ENCODE measurements around the gene DGKQ.
"Not testable (repeated sequence)": the region's sequence is repeated elsewhere in the genome, so short reads cannot be mapped to it uniquely, and the experiment has no call there.

The DGKQ gene

GRCh38 chr4:948936-949300 is 24.5 kb downstream of the DGKQ start:
- H3K4me3 ChIP-seq (ENCODE audit: insufficient read length, low read depth), result no peak overlapping the region
- no peak for DNase-seq (ENCODE audit: low read depth, low spot score)
- H3K27me3 ChIP-seq (ENCODE audit: insufficient read depth, insufficient read length), result no peaks in the 10 kb centered on the region
- H3K9ac ChIP-seq (ENCODE audit: insufficient read length, low read depth), result no peak overlapping the region
- H3K9me3 ChIP-seq (ENCODE audit: insufficient read depth, low read length), result no peaks in the 10 kb centered on the region
- H3K4me1 ChIP-seq (ENCODE audit: insufficient read depth, insufficient read length), result peaks cover 32% of the 10 kb centered on the region
- no peak for TF ChIP-seq YY1 (IDR thresholded peaks at IDR 0.05; ENCODE audit: insufficient read depth, insufficient read length)
- TF ChIP-seq ZNF274 (IDR thresholded peaks at IDR 0.05; ENCODE audit: low read depth, low read length), result no peak
- TF ChIP-seq SUZ12 (IDR thresholded peaks at IDR 0.05; ENCODE audit: extremely low read depth, insufficient read depth, insufficient read length), result no peak
- peaks cover 5% of the 10 kb centered on the region for H3K36me3 ChIP-seq (ENCODE audit: insufficient read depth, insufficient read length, low read length)

GRCh38 chr4:948101-948935 is 25.1 kb downstream of the DGKQ start:
- Histone ChIP-seq H3K36me3 (ENCODE audit: insufficient read depth, insufficient read length, low read length) (peaks cover 4% of the 10 kb centered on the region), H3K27me3 (ENCODE audit: insufficient read depth, insufficient read length) (no peaks in the 10 kb centered on the region), H3K9ac (ENCODE audit: insufficient read length, low read depth) (peak overlapping the region; percentile 58), H3K9me3 (ENCODE audit: insufficient read depth, low read length) (no peaks in the 10 kb centered on the region), H3K4me3 (ENCODE audit: insufficient read length, low read depth) (no peak overlapping the region), H3K4me1 (ENCODE audit: insufficient read depth, insufficient read length) (peaks cover 32% of the 10 kb centered on the region)
- TF ChIP-seq SUZ12 (IDR thresholded peaks at IDR 0.05; ENCODE audit: extremely low read depth, insufficient read depth, insufficient read length) (no peak), ZNF274 (IDR thresholded peaks at IDR 0.05; ENCODE audit: low read depth, low read length) (no peak), YY1 (IDR thresholded peaks at IDR 0.05; ENCODE audit: insufficient read depth, insufficient read length) (no peak)
- DNase-seq (ENCODE audit: low read depth, low spot score), result no peak

- TF ChIP-seq YY1 (IDR thresholded peaks at IDR 0.05; ENCODE audit: insufficient read depth, insufficient read length) (no peak), SUZ12 (IDR thresholded peaks at IDR 0.05; ENCODE audit: extremely low read depth, insufficient read depth, insufficient read length) (no peak), ZNF274 (IDR thresholded peaks at IDR 0.05; ENCODE audit: low read depth, low read length) (no peak)
- H3K27me3 ChIP-seq (ENCODE audit: insufficient read depth, insufficient read length), result no peaks in the 10 kb centered on the region
- H3K36me3 ChIP-seq (ENCODE audit: insufficient read depth, insufficient read length, low read length), result no peaks in the 10 kb centered on the region
- peaks cover 32% of the 10 kb centered on the region for H3K4me1 ChIP-seq (ENCODE audit: insufficient read depth, insufficient read length)
- H3K4me3 ChIP-seq (ENCODE audit: insufficient read length, low read depth), result no peak overlapping the region
- H3K9ac ChIP-seq (ENCODE audit: insufficient read length, low read depth), result peak overlapping the region; percentile 58
- no peaks in the 10 kb centered on the region for H3K9me3 ChIP-seq (ENCODE audit: insufficient read depth, low read length)
- no peak for DNase-seq (ENCODE audit: low read depth, low spot score)
Measured at GRCh38 chr4:947491-947971, 25.8 kb downstream of the DGKQ start.

GRCh38 chr4:946517-947471 is 26.6 kb downstream of the DGKQ start:
- no peaks in the 10 kb centered on the region for H3K9me3 ChIP-seq (ENCODE audit: insufficient read depth, low read length)
- DNase-seq (ENCODE audit: low read depth, low spot score), result no peak
- no peaks in the 10 kb centered on the region for H3K36me3 ChIP-seq (ENCODE audit: insufficient read depth, insufficient read length, low read length)
- no peak overlapping the region for H3K9ac ChIP-seq (ENCODE audit: insufficient read length, low read depth)
- TF ChIP-seq YY1 (IDR thresholded peaks at IDR 0.05; ENCODE audit: insufficient read depth, insufficient read length) (no peak), ZNF274 (IDR thresholded peaks at IDR 0.05; ENCODE audit: low read depth, low read length) (no peak), SUZ12 (IDR thresholded peaks at IDR 0.05; ENCODE audit: extremely low read depth, insufficient read depth, insufficient read length) (no peak)
- peaks cover 32% of the 10 kb centered on the region for H3K4me1 ChIP-seq (ENCODE audit: insufficient read depth, insufficient read length)
- no peak overlapping the region for H3K4me3 ChIP-seq (ENCODE audit: insufficient read length, low read depth)
- no peaks in the 10 kb centered on the region for H3K27me3 ChIP-seq (ENCODE audit: insufficient read depth, insufficient read length)

- H3K9me3 ChIP-seq (ENCODE audit: insufficient read depth, low read length), result no peaks in the 10 kb centered on the region
- peak overlapping the region; percentile 27 for H3K9ac ChIP-seq (ENCODE audit: insufficient read length, low read depth)
- no peaks in the 10 kb centered on the region for H3K36me3 ChIP-seq (ENCODE audit: insufficient read depth, insufficient read length, low read length)
- TF ChIP-seq SUZ12 (IDR thresholded peaks at IDR 0.05; ENCODE audit: extremely low read depth, insufficient read depth, insufficient read length), result no peak
- TF ChIP-seq YY1 (IDR thresholded peaks at IDR 0.05; ENCODE audit: insufficient read depth, insufficient read length), result no peak
- TF ChIP-seq ZNF274 (IDR thresholded peaks at IDR 0.05; ENCODE audit: low read depth, low read length), result no peak
- no peaks in the 10 kb centered on the region for H3K27me3 ChIP-seq (ENCODE audit: insufficient read depth, insufficient read length)
- peaks cover 26% of the 10 kb centered on the region for H3K4me1 ChIP-seq (ENCODE audit: insufficient read depth, insufficient read length)
- H3K4me3 ChIP-seq (ENCODE audit: insufficient read length, low read depth), result no peak overlapping the region
- no peak for DNase-seq (ENCODE audit: low read depth, low spot score)
Measured at GRCh38 chr4:946103-946450, 27.3 kb downstream of the DGKQ start.

GRCh38 chr4:945274-946102 is 27.9 kb downstream of the DGKQ start:
- DNase-seq (ENCODE audit: low read depth, low spot score), result no peak
- peak overlapping the region; percentile 1 for H3K4me3 ChIP-seq (ENCODE audit: insufficient read length, low read depth)
- H3K36me3 ChIP-seq (ENCODE audit: insufficient read depth, insufficient read length, low read length), result no peaks in the 10 kb centered on the region
- H3K9ac ChIP-seq (ENCODE audit: insufficient read length, low read depth), result peak overlapping the region; percentile 44
- H3K4me1 ChIP-seq (ENCODE audit: insufficient read depth, insufficient read length), result peaks cover 25% of the 10 kb centered on the region
- TF ChIP-seq YY1 (IDR thresholded peaks at IDR 0.05; ENCODE audit: insufficient read depth, insufficient read length), result no peak
- no peak for TF ChIP-seq SUZ12 (IDR thresholded peaks at IDR 0.05; ENCODE audit: extremely low read depth, insufficient read depth, insufficient read length)
- TF ChIP-seq ZNF274 (IDR thresholded peaks at IDR 0.05; ENCODE audit: low read depth, low read length), result no peak
- H3K9me3 ChIP-seq (ENCODE audit: insufficient read depth, low read length), result no peaks in the 10 kb centered on the region
- H3K27me3 ChIP-seq (ENCODE audit: insufficient read depth, insufficient read length), result no peaks in the 10 kb centered on the region

GRCh38 chr4:939508-939907 is 33.9 kb downstream of the DGKQ start:
- not testable (repeated sequence) for H3K4me1 ChIP-seq (ENCODE audit: insufficient read depth, insufficient read length)

More at GRCh38 chr4:939508-939907, 33.9 kb downstream of the DGKQ start:
- H3K36me3 ChIP-seq (ENCODE audit: insufficient read depth, insufficient read length, low read length); H3K4me3 ChIP-seq (ENCODE audit: insufficient read length, low read depth); H3K9ac ChIP-seq (ENCODE audit: insufficient read length, low read depth); DNase-seq (ENCODE audit: low read depth, low spot score); H3K27me3 ChIP-seq (ENCODE audit: insufficient read depth, insufficient read length); H3K9me3 ChIP-seq (ENCODE audit: insufficient read depth, low read length): not testable (repeated sequence)

Data from NT2/D1 (cell line).